DMS 273 treated with DMSO at 0.1 percent for 48 hours (cell line): ENCODE measurements around the gene GRIPAP1.
A peak's percentile ranks its signal among the peaks of the same experiment; 100 is the strongest.

Experiments
- DNase-seq: peaks from one replicate; lab custom pipeline; 2025; lab: John Stamatoyannopoulos, UW

Gene GRIPAP1

GRCh38 chrX:48958635-48959094 is 43.4 kb downstream of the GRIPAP1 start:
- no peak for DNase-seq

GRCh38 chrX:48957827-48958634 is 44.0 kb downstream of the GRIPAP1 start:
- peak; percentile 94 for DNase-seq

- no peak for DNase-seq
These were observed 44.6 kb downstream of the GRIPAP1 start, which contains the start of gene OTUD5 for GRCh38 chrX:48957477-48957826. Gene OTUD5, minus strand, starts transcription at chrX:48957607. Its CDS starts 37 bp downstream, at chrX:48957570.

- DNase-seq: no peak
These were observed 45.2 kb downstream of the GRIPAP1 start for GRCh38 chrX:48956728-48957414.

- DNase-seq: no peak
These were observed 53.5 kb downstream of the GRIPAP1 start for GRCh38 chrX:48948589-48948988.

GRCh38 chrX:48945517-48946348 is 56.3 kb downstream of the GRIPAP1 start:
- DNase-seq: peak; percentile 19

GRCh38 chrX:48942895-48943294 is 59.2 kb downstream of the GRIPAP1 start:
- DNase-seq: no peak

- no peak for DNase-seq
These were observed 61.6 kb downstream of the GRIPAP1 start for GRCh38 chrX:48940404-48940955.

- DNase-seq: no peak
These were observed 62.4 kb downstream of the GRIPAP1 start for GRCh38 chrX:48939524-48940228.

- DNase-seq: no peak
These were observed 63.2 kb downstream of the GRIPAP1 start for GRCh38 chrX:48938721-48939425.

- DNase-seq: no peak
These were observed 64.8 kb downstream of the GRIPAP1 start for GRCh38 chrX:48937054-48937907.

GRCh38 chrX:48936429-48937053 is 65.5 kb downstream of the GRIPAP1 start:
- no peak for DNase-seq

GRCh38 chrX:48935301-48935670 is 66.8 kb downstream of the GRIPAP1 start:
- DNase-seq: no peak

- DNase-seq: no peak
These were observed 67.3 kb downstream of the GRIPAP1 start for GRCh38 chrX:48934581-48935300.

GRCh38 chrX:48933757-48934156 is 68.3 kb downstream of the GRIPAP1 start:
- no peak for DNase-seq

- no peak for DNase-seq
These were observed 74.2 kb downstream of the GRIPAP1 start for GRCh38 chrX:48927736-48928382.

GRCh38 chrX:48927123-48927522 is 74.9 kb downstream of the GRIPAP1 start:
- DNase-seq: no peak

- no peak for DNase-seq
These were observed 77.8 kb downstream of the GRIPAP1 start for GRCh38 chrX:48924270-48924669.
